Ishikawa (cell line): ENCODE data around the gene APC.

Experiments used
- CEBPB ChIP-seq: IDR thresholded peaks from 2 replicates; pipeline ENCODE4 v1.6.1; 2012
- CREB1 ChIP-seq: IDR thresholded peaks from 2 replicates; pipeline ENCODE4 v1.6.1; 2012; ENCODE audit warnings: low read depth
- EGR1 ChIP-seq: IDR thresholded peaks from 2 replicates; pipeline ENCODE4 v1.6.1; 2012
- EP300 ChIP-seq: IDR thresholded peaks from 2 replicates; pipeline ENCODE4 v1.6.1; 2012; ENCODE audit warnings: borderline replicate concordance
- FOXM1 ChIP-seq: IDR thresholded peaks from 2 replicates; pipeline ENCODE4 v1.6.1; 2012; ENCODE audit warnings: low read depth, borderline replicate concordance
- NFIC ChIP-seq: IDR thresholded peaks from 2 replicates; pipeline ENCODE4 v1.6.1; 2012
- RAD21 ChIP-seq: IDR thresholded peaks from 2 replicates; pipeline ENCODE4 v1.6.1; 2012; ENCODE audit warnings: low read depth
- REST ChIP-seq: IDR thresholded peaks from 2 replicates; pipeline ENCODE4 v1.6.1; 2012; ENCODE audit warnings: low read depth, mild to moderate bottlenecking
- TAF1 ChIP-seq: IDR thresholded peaks from 2 replicates; pipeline ENCODE4 v1.6.1; 2012; ENCODE audit warnings: low read depth, mild to moderate bottlenecking
- TCF12 ChIP-seq: IDR thresholded peaks from 2 replicates; pipeline ENCODE4 v1.6.1; 2012; ENCODE audit warnings: low read depth
- TEAD4 ChIP-seq: IDR thresholded peaks from 2 replicates; pipeline ENCODE4 v1.6.1; 2012
- YY1 ChIP-seq: IDR thresholded peaks from 2 replicates; pipeline ENCODE4 v1.6.1; 2012; ENCODE audit warnings: low read depth
- ZBTB7A ChIP-seq: IDR thresholded peaks from 2 replicates; pipeline ENCODE4 v1.6.1; 2012; ENCODE audit warnings: low read depth
- TF ChIP-seq, protein P1 (sequence below): IDR thresholded peaks from 2 replicates; pipeline ENCODE4 v1.6.1; 2012
- TF ChIP-seq, protein P2 (sequence below): IDR thresholded peaks from 2 replicates; pipeline ENCODE4 v1.6.1; 2012

APC gene

GRCh38 chr5:112895682-112896081, 158.0 kb downstream of the APC start:
- no peak for TF ChIP-seq TAF1
- TF ChIP-seq, protein P1, sequence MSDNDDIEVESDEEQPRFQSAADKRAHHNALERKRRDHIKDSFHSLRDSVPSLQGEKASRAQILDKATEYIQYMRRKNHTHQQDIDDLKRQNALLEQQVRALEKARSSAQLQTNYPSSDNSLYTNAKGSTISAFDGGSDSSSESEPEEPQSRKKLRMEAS = no peak
- no peak for TF ChIP-seq EP300
- TF ChIP-seq TCF12 = no peak
- TF ChIP-seq EGR1 = no peak
- TF ChIP-seq YY1 = no peak
- no peak for TF ChIP-seq CEBPB
- no peak for TF ChIP-seq RAD21
- TF ChIP-seq, protein P2, sequence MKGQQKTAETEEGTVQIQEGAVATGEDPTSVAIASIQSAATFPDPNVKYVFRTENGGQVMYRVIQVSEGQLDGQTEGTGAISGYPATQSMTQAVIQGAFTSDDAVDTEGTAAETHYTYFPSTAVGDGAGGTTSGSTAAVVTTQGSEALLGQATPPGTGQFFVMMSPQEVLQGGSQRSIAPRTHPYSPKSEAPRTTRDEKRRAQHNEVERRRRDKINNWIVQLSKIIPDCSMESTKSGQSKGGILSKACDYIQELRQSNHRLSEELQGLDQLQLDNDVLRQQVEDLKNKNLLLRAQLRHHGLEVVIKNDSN = no peak
- no peak for TF ChIP-seq ZBTB7A
- TF ChIP-seq FOXM1 = no peak
- TF ChIP-seq REST = no peak
- TF ChIP-seq TEAD4 = no peak
- no peak for TF ChIP-seq NFIC
- no peak for TF ChIP-seq CREB1
